K562 (cell line): ENCODE data around the gene KPTN. TPM values are rescaled to one million over a fixed set of nuclear protein-coding genes. Genes with fewer than 3 reads are reported as not detected.

Source experiments
- BACH1 ChIP-seq: fragments of 200-800 bp; sonication (Bioruptor generic); IDR thresholded peaks from 2 replicates; pipeline ENCODE4 v1.6.1; 2016; ENCODE audit warnings: missing genetic modification characterization, missing compliant biosample characterization
- FOXM1 ChIP-seq, 2 experiments: fragments of 450-650 bp in 1 of 2; sonication (generic) in 1 of 2; formaldehyde crosslinking in 1 of 2; IDR thresholded peaks; 2 replicates each; pipeline versions ENCODE4 v1.6.1 to v1.9.0; 2017 to 2022; ENCODE audit warnings: low read depth in 2 of 2, mild to moderate bottlenecking in 2 of 2, missing genetic modification reagents in 1 of 2, moderate library complexity in 1 of 2
- GTF2E2 ChIP-seq: fragments of 200-800 bp; sonication (Bioruptor generic); IDR thresholded peaks from 2 replicates; pipeline ENCODE4 v1.6.1; 2016; ENCODE audit warnings: missing genetic modification characterization, missing compliant biosample characterization
- JUN ChIP-seq, 2 experiments: sonication (generic) in 1 of 2; formaldehyde crosslinking in 1 of 2; IDR thresholded peaks; 2 replicates each; pipeline versions ENCODE4 v1.6.1 to v1.8.0; 2012 to 2022; ENCODE audit warnings: borderline replicate concordance in 2 of 2, mild to moderate bottlenecking in 2 of 2, improper control_type of control experiment in 1 of 2, low read depth in 1 of 2, low read length in 1 of 2, missing genetic modification reagents in 1 of 2
- KAT7 ChIP-seq: sonication (generic); formaldehyde crosslinking; IDR thresholded peaks from 2 replicates; pipeline ENCODE4 v1.8.0; 2022; ENCODE audit warnings: missing genetic modification reagents, mild to moderate bottlenecking, borderline replicate concordance
- MBD2 ChIP-seq: sonication (generic); IDR thresholded peaks from 2 replicates; pipeline ENCODE4 v1.6.1; 2016; ENCODE audit warnings: low read depth, borderline replicate concordance
- MCM2 ChIP-seq: fragments of 450-650 bp; IDR thresholded peaks from 2 replicates; pipeline ENCODE4 v1.6.1; 2017; ENCODE audit warnings: low read depth, mild to moderate bottlenecking
- NR2F6 ChIP-seq: fragments of 450-650 bp; formaldehyde crosslinking; IDR thresholded peaks from 2 replicates; pipeline ENCODE4 v1.4.0; 2020; ENCODE audit warnings: mild to moderate bottlenecking
- PHF8 ChIP-seq: fragments of 200-600 bp; sonication (generic); IDR thresholded peaks from 2 replicates; pipeline ENCODE4 v1.6.1; 2012; ENCODE audit warnings: mixed run types, mild to moderate bottlenecking, inconsistent platforms, low read length, moderate library complexity, borderline replicate concordance
- POLR2A ChIP-seq: fragments of 450-650 bp; conservative IDR thresholded peaks from 2 replicates; pipeline ENCODE4 v1.6.1; 2016
- RAD51 ChIP-seq: fragments of 450-650 bp; IDR thresholded peaks from 2 replicates; pipeline ENCODE4 v1.7.1; 2016; ENCODE audit warnings: low read depth, mild to moderate bottlenecking, borderline replicate concordance
- REST ChIP-seq, 2 experiments: fragments of 450-650 bp; formaldehyde crosslinking in 1 of 2; IDR thresholded peaks; 2 replicates each; pipeline versions ENCODE4 v1.4.0 to v1.6.1; 2014 to 2020; ENCODE audit warnings: mild to moderate bottlenecking in 2 of 2, borderline replicate concordance in 1 of 2, low read depth in 1 of 2
- SNRNP70 ChIP-seq: fragments of 200-400 bp; formaldehyde crosslinking; optimal IDR thresholded peaks from 2 replicates; pipeline ENCODE3; 2017; ENCODE audit warnings: low read depth, low read length
- SPI1 ChIP-seq: IDR thresholded peaks from 2 replicates; pipeline ENCODE4 v1.6.1; 2011; ENCODE audit warnings: low read depth, low read length, control low read depth, borderline replicate concordance
- TFAM ChIP-seq: fragments of 250-450 bp; sonication (Bioruptor Pico); conservative IDR thresholded peaks from 2 replicates; pipeline ENCODE4 v1.5.0; 2021; ENCODE audit warnings: mild to moderate bottlenecking, moderate library complexity
- USF1 ChIP-seq: sonication (generic); formaldehyde crosslinking; IDR thresholded peaks from 2 replicates; pipeline ENCODE4 v1.9.0; 2022; ENCODE audit warnings: mild to moderate bottlenecking, missing genetic modification reagents
- ZBED1 ChIP-seq: IDR thresholded peaks from 2 replicates; pipeline ENCODE4 v1.6.1; 2014
- ZNF324 ChIP-seq: fragments of 250-450 bp; sonication (Bioruptor Pico); IDR thresholded peaks from 2 replicates; pipeline ENCODE4 v1.4.0; 2020; ENCODE audit warnings: mild to moderate bottlenecking
- ZNF764 ChIP-seq: fragments of 250-450 bp; sonication (Bioruptor Pico); IDR thresholded peaks from 2 replicates; pipeline ENCODE4 v1.4.0; 2020; ENCODE audit warnings: low read depth, mild to moderate bottlenecking, moderate library complexity
- polyA plus RNA-seq, 8 experiments: library from polyadenylated mRNA; depleted of rRNA in 4 of 8; stranded (reverse) in 5 of 8; unstranded in 3 of 8; fragments of >200 nt; fragmentation: Nextera tagmentation in 2 of 8; fragmentation: Illumina TruSeq in 1 of 8; extraction: Ambion mirVana in 2 of 8; extraction: Trizol in 1 of 8; gene quantifications; 2 replicates each; pipeline versions ENCODE4 v1.2.1 to v1.2.3, GENCODE V29; 2011 to 2014; ENCODE audit warnings: inconsistent platforms in 1 of 8, missing spikeins in 1 of 8
- total RNA-seq, 7 experiments: library from RNA; depleted of rRNA in 6 of 7; stranded (reverse); fragments of >200 nt in 6 of 7; fragmentation: Illumina TruSeq in 2 of 7; extraction: Trizol in 2 of 7; gene quantifications; 2 replicates each; pipeline versions ENCODE4 v1.2.1 to v1.2.3, GENCODE V29; 2011 to 2021; ENCODE audit warnings: low replicate concordance in 1 of 7

The KPTN gene
- total and polyA plus RNA-seq, 9 of the 15 experiments (the other 6 are each of a cell fraction or from before 2014, with no cell fraction given), result 0.56 to 18.2 (median 8.5) TPM

GRCh38 chr19:47447470-47448359 lies 36.3 kb downstream of the KPTN start (continued):
- TF ChIP-seq MBD2, result 0 out of 2 replicates have a peak, but pooled peaks have one; percentile 4
- no peak for TF ChIP-seq ZBED1
- no peak for TF ChIP-seq ZNF324
- peak; percentile 86 for TF ChIP-seq USF1 (CRISPR knock-in tag)
- TF ChIP-seq MCM2, result no peak
- TF ChIP-seq FOXM1 (IDR thresholded peaks at IDR 0.05; ENCODE audit: low read depth), result no peak
- TF ChIP-seq FOXM1 (CRISPR knock-in tag; IDR thresholded peaks at IDR 0.05; ENCODE audit: low read depth), result peak; percentile 52; the same call in 1 of the 2 replicates
- TF ChIP-seq RAD51, result peak; percentile 78
- peak; percentile 79; the same call in 1 of the 2 replicates for TF ChIP-seq KAT7 (CRISPR knock-in tag)
- peak; percentile 6 for TF ChIP-seq REST (IDR thresholded peaks at IDR 0.05; ENCODE audit: borderline replicate concordance)
- TF ChIP-seq REST (CRISPR knock-in tag; IDR thresholded peaks at IDR 0.05; ENCODE audit: low read depth), result no peak
- TF ChIP-seq SNRNP70, result no peak
- no peak for TF ChIP-seq NR2F6 (CRISPR knock-in tag)
- TF ChIP-seq ZNF764 (CRISPR knock-in tag), result no peak
- TF ChIP-seq SPI1, result no peak
- TF ChIP-seq POLR2A, result no peak
- TF ChIP-seq TFAM (CRISPR knock-in tag), result no peak
- peak; percentile 40; the same call in 1 of the 2 replicates for TF ChIP-seq JUN (IDR thresholded peaks at IDR 0.05; ENCODE audit: borderline replicate concordance, low read depth, low read length)
- peak; percentile 90; the same call in 1 of the 2 replicates for TF ChIP-seq JUN (CRISPR knock-in tag; IDR thresholded peaks at IDR 0.05; ENCODE audit: borderline replicate concordance)
- no peak for TF ChIP-seq BACH1
- TF ChIP-seq PHF8, result peak; percentile 16; the same call in 1 of the 2 replicates
- no peak for TF ChIP-seq GTF2E2
